BLaER1 treated with 17β-estradiol and CSF1 and Interleukin-3, amounts not matched to agents 10 nM and 100 nM (cell line): ENCODE data around the gene VEPH1.

Source experiments
- H3K27ac ChIP-seq, 11 experiments: shearing (Covaris generic); formaldehyde crosslinking; 2 replicates each; pipeline ENCODE4 v1.8.1; 2022
- H3K27me3 ChIP-seq, 11 experiments: shearing (Covaris generic); formaldehyde crosslinking; 2 replicates each; pipeline ENCODE4 v1.8.1; 2022
- H3K36me3 ChIP-seq, 11 experiments: shearing (Covaris generic); formaldehyde crosslinking; 2 replicates each; pipeline ENCODE4 v1.8.1; 2022
- H3K4me1 ChIP-seq, 10 experiments: shearing (Covaris generic); formaldehyde crosslinking; 2 replicates each; pipeline ENCODE4 v1.8.1; 2022
- H3K4me2 ChIP-seq, 11 experiments: shearing (Covaris generic); formaldehyde crosslinking; 2 replicates each; pipeline ENCODE4 v1.8.1; 2022
- H3K4me3 ChIP-seq, 10 experiments: shearing (Covaris generic); formaldehyde crosslinking; 2 replicates each; pipeline ENCODE4 v1.8.1; 2022
- H3K9ac ChIP-seq, 11 experiments: shearing (Covaris generic); formaldehyde crosslinking; 2 replicates each; pipeline ENCODE4 v1.8.1; 2022
- H3K9me3 ChIP-seq, 11 experiments: shearing (Covaris generic); formaldehyde crosslinking; replicated peaks in 1 of 11; 2 replicates each; pipeline ENCODE4 v1.8.1; 2022
- H4K20me1 ChIP-seq, 11 experiments: shearing (Covaris generic); formaldehyde crosslinking; 2 replicates each; pipeline ENCODE4 v1.8.1; 2022
- Cebpa-rat ChIP-seq, 11 experiments: shearing (Covaris generic); IDR thresholded peaks; 2 replicates each; pipeline ENCODE4 v1.8.1; 2022

VEPH1 gene

DNA sequence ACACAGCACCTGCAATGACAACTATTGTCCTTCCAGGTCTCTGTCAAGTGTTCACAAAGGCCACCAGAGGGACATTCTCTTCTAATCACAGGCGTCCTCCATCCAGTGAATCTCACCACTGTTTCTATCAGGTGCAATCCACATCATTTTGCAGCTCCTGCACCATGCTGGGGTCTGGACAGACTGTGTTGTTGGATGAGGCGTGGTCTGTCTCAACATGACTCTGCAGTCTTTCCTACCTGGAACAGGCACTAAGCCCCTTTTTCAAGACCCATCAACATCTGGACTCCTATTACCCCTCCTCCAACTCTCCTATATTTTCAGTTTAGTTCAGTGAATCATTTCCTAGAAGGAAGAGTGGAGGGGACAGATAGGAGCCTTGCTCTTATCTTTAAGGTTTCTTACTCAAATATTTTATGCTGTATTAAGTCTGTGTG, 31.5 kb upstream of the VEPH1 start:
- no peak overlapping the region for H3K4me2 ChIP-seq
- no peak overlapping the region for H3K9ac ChIP-seq
- H4K20me1 ChIP-seq = no peaks in the 10 kb centered on the region
- H3K27me3 ChIP-seq = no peaks in the 10 kb centered on the region
- peaks cover 0 to 23% (median 0%) of the 10 kb centered on the region in 10 experiments; a peak in 6 of 20 replicates for H3K4me1 ChIP-seq
- no peaks in the 10 kb centered on the region for H3K9me3 ChIP-seq
- no peak for TF ChIP-seq Cebpa-rat (IDR thresholded peaks at IDR 0.05)
- no peaks in the 10 kb centered on the region for H3K36me3 ChIP-seq
- no peak overlapping the region for H3K4me3 ChIP-seq
- H3K27ac ChIP-seq = no peak overlapping the region

DNA sequence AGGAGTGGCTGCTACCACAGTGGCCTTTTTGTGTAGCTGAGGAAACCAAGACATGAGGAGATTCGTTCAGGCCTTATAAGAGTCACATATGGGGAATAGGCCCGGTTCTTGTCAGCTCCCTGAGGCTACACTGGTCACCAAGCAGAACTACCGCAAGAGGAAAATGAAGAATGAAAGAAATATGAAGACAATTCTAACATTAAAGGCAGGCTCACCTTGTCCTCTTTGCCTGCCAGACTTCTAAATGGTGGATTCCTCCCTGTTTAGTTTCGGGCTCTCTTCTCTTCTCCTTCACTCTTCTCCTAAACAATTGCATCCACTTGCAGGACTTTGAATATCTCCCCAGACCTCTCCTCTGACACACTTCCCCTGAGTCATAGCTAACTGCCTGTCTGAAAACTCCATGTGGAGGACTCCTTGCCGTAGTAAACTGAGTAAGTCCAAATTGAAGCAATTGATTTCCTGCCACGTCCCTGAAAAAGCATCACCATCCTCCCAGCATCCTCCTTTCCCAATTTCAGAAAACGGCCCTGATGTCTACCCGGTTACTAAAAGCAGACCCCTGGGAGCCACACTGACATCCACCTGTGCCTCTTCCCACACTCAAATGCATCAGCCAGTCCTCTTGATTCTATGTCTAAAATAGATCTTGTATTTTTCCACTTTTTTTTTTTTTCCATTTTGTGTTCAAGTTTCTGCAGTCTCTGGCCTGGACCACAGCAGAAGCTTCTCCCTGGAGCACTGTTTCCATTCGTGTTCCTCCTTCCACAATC, 30.3 kb upstream of the VEPH1 start:
- no peak for TF ChIP-seq Cebpa-rat (IDR thresholded peaks at IDR 0.05)
- Histone ChIP-seq H4K20me1 (no peaks in the 10 kb centered on the region), H3K36me3 (no peaks in the 10 kb centered on the region), H3K27ac (no peak overlapping the region), H3K9me3 (no peaks in the 10 kb centered on the region), H3K4me2 (no peak overlapping the region), H3K9ac (no peak overlapping the region), H3K4me3 (no peak overlapping the region), H3K27me3 (no peaks in the 10 kb centered on the region), H3K4me1 (peaks cover 0 to 25% (median 0%) of the 10 kb centered on the region in 10 experiments; a peak in 6 of 20 replicates)

DNA sequence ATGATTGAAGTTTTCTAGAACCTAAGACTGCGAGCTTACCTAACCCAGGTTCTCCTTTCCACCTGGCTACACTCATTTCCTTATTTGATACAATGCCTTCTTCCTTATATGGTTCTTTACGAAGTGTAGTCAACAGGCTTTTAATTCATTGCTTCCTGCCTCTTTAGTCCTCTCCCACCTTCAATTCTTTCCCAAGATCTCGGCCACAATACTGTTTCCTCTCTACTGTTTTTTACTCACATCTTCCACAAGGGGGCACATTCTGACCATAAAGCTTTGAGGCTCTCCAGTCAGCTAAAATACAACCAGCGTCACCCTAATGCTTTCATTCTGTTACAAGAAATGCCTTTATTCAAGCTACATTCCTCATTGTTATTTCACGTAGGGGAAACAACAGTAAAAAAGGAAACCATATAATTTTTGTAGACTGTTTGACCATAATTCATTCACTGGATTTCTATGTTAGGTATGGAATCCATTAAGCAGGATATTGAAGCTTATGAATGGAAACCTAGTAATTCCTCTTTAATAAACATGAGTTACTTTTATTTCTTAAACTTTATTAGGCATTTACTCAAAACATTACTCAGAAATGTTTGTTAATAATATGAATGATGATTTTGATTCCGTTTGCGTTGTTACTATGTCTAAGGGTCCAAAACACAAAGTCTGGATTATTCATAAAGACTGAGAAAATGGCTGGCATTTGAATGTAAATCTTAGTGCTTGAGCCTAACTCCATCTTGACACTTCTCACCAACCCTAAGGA, 29.5 kb upstream of the VEPH1 start:
- Histone ChIP-seq H4K20me1 (no peaks in the 10 kb centered on the region), H3K27me3 (no peaks in the 10 kb centered on the region), H3K9ac (no peak overlapping the region), H3K27ac (no peak overlapping the region), H3K36me3 (no peaks in the 10 kb centered on the region), H3K4me3 (no peak overlapping the region), H3K9me3 (no peaks in the 10 kb centered on the region), H3K4me2 (no peak overlapping the region), H3K4me1 (peaks cover 0 to 25% (median 0%) of the 10 kb centered on the region in 10 experiments; a peak in 6 of 20 replicates)
- no peak for TF ChIP-seq Cebpa-rat (IDR thresholded peaks at IDR 0.05)

DNA sequence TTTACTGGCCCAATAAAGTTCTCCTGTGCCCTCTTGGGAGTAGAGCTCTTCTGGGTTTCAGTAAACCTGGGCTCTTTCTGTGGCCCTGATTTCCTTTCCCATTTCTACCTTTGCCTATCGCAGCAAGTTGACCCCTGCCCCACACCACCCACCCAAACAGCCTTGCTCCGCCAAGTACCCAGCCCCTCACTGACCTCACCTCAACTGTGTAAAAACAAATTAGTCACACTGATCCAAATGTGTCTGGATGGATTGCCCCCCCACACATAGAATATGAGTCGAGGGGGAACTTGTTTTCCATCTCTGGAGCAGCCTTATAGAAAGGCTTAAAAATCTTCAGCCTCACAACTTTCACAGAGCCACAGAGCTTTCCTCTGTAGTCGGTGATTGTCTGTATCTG, 28.6 kb upstream of the VEPH1 start:
- no peaks in the 10 kb centered on the region for H3K9me3 ChIP-seq
- H4K20me1 ChIP-seq = no peaks in the 10 kb centered on the region
- H3K9ac ChIP-seq = no peak overlapping the region
- no peak for TF ChIP-seq Cebpa-rat (IDR thresholded peaks at IDR 0.05)
- H3K4me1 ChIP-seq = peaks cover 0 to 25% (median 0%) of the 10 kb centered on the region in 10 experiments; a peak in 6 of 20 replicates
- no peaks in the 10 kb centered on the region for H3K27me3 ChIP-seq
- H3K4me2 ChIP-seq = no peak overlapping the region
- no peak overlapping the region for H3K27ac ChIP-seq
- no peaks in the 10 kb centered on the region for H3K36me3 ChIP-seq
- H3K4me3 ChIP-seq = no peak overlapping the region

DNA sequence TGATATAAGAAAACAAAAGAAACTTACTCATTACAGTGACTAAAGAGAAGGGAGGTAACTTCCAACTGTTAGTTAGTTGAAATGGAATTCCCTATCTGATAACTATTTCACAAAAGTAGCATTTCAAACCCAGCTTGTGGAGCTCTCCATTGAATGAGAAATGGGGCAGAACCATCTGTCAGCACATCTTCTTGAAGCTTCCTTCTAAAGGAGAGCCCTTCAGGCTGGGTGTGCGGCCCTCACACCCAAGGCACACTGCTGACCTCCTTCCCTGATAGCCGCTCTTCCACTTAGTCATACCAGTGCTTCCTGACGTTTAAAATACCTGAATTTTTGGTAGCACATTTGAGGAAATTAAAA, 28.1 kb upstream of the VEPH1 start:
- Histone ChIP-seq H3K36me3 (no peaks in the 10 kb centered on the region), H3K9me3 (no peaks in the 10 kb centered on the region), H3K4me2 (no peak overlapping the region), H3K9ac (no peak overlapping the region), H3K27me3 (no peaks in the 10 kb centered on the region), H3K4me1 (peaks cover 0 to 25% (median 0%) of the 10 kb centered on the region in 10 experiments; a peak in 6 of 20 replicates), H4K20me1 (no peaks in the 10 kb centered on the region), H3K4me3 (no peak overlapping the region), H3K27ac (no peak overlapping the region)
- TF ChIP-seq Cebpa-rat (IDR thresholded peaks at IDR 0.05) = no peak

DNA sequence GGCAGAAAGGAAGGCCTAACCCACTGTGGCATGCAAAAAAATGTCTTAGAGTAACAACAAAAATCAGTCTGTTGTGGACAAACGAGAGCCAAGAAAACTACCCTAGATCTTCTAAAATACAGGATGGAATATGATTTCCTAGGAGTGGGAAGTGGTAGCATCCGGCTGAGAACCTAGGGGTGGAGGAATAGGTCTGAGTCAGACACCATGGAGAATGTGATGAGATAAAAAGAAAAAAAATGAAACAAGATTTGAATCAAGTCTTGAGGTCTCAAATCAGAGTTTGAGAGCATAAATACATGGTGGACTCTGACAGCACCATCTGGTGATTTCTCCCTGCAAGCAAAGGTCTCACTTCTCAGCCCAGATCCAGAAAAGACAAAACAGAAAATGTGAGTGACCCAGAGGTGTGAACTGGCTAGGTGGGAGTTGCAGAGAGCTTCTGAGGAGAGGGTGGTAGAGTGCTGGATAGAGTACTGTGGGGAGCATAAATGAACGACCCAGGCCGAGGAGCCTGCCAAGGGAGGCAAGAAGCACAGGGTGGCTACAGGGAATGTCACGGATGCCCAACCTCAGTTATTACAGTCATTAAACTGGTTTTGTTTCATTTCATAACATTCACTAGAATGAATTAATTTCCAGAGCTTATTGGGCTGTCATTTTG, 27.6 kb upstream of the VEPH1 start:
- no peaks in the 10 kb centered on the region for H3K27me3 ChIP-seq
- peaks cover 0 to 25% (median 0%) of the 10 kb centered on the region in 10 experiments; a peak in 6 of 20 replicates for H3K4me1 ChIP-seq
- no peak overlapping the region for H3K4me3 ChIP-seq
- no peaks in the 10 kb centered on the region for H3K9me3 ChIP-seq
- H3K27ac ChIP-seq = no peak overlapping the region
- no peaks in the 10 kb centered on the region for H4K20me1 ChIP-seq
- H3K4me2 ChIP-seq = peak overlapping the region in 3 of 11 experiments; percentile 9 to 57 (median 35); a peak in 5 of 22 replicates
- H3K36me3 ChIP-seq = no peaks in the 10 kb centered on the region
- TF ChIP-seq Cebpa-rat (IDR thresholded peaks at IDR 0.05) = no peak
- no peak overlapping the region for H3K9ac ChIP-seq

DNA sequence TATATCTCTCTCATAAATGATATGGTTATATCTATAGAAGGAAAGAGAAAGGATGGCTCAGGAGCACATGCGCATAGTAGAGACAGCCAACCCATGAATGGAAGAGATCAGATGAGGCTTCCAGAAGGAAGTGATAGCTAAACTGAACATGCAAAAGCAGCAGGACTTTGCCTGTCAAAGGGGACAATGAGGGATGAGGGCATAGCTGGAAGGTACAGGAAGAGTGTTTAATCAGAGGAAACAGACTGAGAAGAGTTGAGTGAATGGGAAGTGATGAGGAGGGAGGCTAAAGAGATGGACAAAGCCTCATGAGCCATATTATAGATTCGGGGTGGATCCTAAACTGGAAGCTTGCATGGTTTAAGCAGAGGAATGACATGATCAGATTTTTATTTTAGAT, 26.5 kb upstream of the VEPH1 start:
- H3K27me3 ChIP-seq = no peaks in the 10 kb centered on the region
- no peaks in the 10 kb centered on the region for H4K20me1 ChIP-seq
- H3K36me3 ChIP-seq = no peaks in the 10 kb centered on the region
- peak overlapping the region in 3 of 11 experiments; percentile 9 to 57 (median 35); a peak in 4 of 22 replicates for H3K4me2 ChIP-seq
- no peak overlapping the region for H3K4me3 ChIP-seq
- no peak overlapping the region for H3K27ac ChIP-seq
- H3K9me3 ChIP-seq = no peaks in the 10 kb centered on the region
- H3K4me1 ChIP-seq = peaks cover 0 to 25% (median 0%) of the 10 kb centered on the region in 10 experiments; a peak in 6 of 20 replicates
- no peak for TF ChIP-seq Cebpa-rat (IDR thresholded peaks at IDR 0.05)
- H3K9ac ChIP-seq = no peak overlapping the region

DNA sequence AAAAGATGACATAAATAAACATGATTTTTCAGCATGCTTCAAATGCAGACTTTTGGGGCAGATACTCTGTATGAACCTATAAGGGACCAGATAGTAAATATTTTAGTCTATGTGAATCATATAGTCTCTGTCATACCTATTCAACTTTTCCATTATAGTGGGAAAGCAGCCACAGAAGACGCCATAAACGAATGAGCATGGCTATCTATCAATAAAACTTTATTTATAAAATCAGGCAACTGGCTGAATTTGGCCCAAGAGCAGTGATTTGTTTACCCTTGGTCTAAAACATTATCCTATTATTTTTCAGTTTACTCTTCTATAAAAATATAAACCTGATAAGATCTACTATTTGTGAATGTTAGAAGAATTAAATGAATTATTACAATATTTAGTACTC, 25.9 kb upstream of the VEPH1 start:
- no peak for TF ChIP-seq Cebpa-rat (IDR thresholded peaks at IDR 0.05)
- H4K20me1 ChIP-seq = no peaks in the 10 kb centered on the region
- peaks cover 0 to 25% (median 0%) of the 10 kb centered on the region in 10 experiments; a peak in 6 of 20 replicates for H3K4me1 ChIP-seq
- no peak overlapping the region for H3K27ac ChIP-seq
- H3K9ac ChIP-seq = no peak overlapping the region
- H3K27me3 ChIP-seq = no peaks in the 10 kb centered on the region
- no peaks in the 10 kb centered on the region for H3K36me3 ChIP-seq
- no peaks in the 10 kb centered on the region for H3K9me3 ChIP-seq
- no peak overlapping the region for H3K4me3 ChIP-seq
- H3K4me2 ChIP-seq = no peak overlapping the region
